ENCODE measurements around the gene RELN. TPM values are rescaled to one million over a fixed set of nuclear protein-coding genes. Genes with fewer than 3 reads are reported as not detected.

The RELN gene
- total RNA-seq, 1 experiment from 2014 or later = 0.20 TPM

DNA sequence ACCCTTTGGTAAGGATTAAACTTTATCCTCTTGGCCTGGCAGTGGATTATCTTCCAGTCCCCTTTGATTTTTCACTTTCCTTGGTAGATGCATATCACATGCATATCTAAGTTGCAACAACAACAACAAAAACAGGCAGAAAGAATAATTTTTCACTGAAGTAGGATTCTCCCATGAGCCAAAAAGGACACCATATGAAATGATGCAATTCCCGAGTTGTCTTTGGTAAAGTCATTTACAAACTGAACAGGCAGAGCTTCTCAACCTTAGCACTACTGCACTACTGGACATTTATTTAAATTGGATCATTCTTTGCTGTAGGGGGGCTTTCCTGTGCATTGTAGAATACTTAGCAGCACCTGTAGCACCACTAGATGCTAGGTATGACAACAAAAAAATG lies 195.0 kb downstream of the RELN start (continued):
- TF ChIP-seq ZNF138 (CRISPR knock-in tag; conservative IDR thresholded peaks at IDR 0.05) = no peak
- no peak for TF ChIP-seq FOXJ3 (CRISPR knock-in tag; IDR thresholded peaks at IDR 0.05; ENCODE audit: borderline replicate concordance)
- TF ChIP-seq, protein P1, sequence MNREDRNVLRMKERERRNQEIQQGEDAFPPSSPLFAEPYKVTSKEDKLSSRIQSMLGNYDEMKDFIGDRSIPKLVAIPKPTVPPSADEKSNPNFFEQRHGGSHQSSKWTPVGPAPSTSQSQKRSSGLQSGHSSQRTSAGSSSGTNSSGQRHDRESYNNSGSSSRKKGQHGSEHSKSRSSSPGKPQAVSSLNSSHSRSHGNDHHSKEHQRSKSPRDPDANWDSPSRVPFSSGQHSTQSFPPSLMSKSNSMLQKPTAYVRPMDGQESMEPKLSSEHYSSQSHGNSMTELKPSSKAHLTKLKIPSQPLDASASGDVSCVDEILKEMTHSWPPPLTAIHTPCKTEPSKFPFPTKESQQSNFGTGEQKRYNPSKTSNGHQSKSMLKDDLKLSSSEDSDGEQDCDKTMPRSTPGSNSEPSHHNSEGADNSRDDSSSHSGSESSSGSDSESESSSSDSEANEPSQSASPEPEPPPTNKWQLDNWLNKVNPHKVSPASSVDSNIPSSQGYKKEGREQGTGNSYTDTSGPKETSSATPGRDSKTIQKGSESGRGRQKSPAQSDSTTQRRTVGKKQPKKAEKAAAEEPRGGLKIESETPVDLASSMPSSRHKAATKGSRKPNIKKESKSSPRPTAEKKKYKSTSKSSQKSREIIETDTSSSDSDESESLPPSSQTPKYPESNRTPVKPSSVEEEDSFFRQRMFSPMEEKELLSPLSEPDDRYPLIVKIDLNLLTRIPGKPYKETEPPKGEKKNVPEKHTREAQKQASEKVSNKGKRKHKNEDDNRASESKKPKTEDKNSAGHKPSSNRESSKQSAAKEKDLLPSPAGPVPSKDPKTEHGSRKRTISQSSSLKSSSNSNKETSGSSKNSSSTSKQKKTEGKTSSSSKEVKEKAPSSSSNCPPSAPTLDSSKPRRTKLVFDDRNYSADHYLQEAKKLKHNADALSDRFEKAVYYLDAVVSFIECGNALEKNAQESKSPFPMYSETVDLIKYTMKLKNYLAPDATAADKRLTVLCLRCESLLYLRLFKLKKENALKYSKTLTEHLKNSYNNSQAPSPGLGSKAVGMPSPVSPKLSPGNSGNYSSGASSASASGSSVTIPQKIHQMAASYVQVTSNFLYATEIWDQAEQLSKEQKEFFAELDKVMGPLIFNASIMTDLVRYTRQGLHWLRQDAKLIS (CRISPR knock-in tag; IDR thresholded peaks at IDR 0.05; ENCODE audit: borderline replicate concordance) = no peak
- TF ChIP-seq, protein P2, sequence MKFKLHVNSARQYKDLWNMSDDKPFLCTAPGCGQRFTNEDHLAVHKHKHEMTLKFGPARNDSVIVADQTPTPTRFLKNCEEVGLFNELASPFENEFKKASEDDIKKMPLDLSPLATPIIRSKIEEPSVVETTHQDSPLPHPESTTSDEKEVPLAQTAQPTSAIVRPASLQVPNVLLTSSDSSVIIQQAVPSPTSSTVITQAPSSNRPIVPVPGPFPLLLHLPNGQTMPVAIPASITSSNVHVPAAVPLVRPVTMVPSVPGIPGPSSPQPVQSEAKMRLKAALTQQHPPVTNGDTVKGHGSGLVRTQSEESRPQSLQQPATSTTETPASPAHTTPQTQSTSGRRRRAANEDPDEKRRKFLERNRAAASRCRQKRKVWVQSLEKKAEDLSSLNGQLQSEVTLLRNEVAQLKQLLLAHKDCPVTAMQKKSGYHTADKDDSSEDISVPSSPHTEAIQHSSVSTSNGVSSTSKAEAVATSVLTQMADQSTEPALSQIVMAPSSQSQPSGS (CRISPR knock-in tag; IDR thresholded peaks at IDR 0.05; ENCODE audit: borderline replicate concordance, low read depth) = no peak
- no peak for TF ChIP-seq NFE2L1 (CRISPR knock-in tag; IDR thresholded peaks at IDR 0.05)
- no peak for TF ChIP-seq FOXK1 (CRISPR knock-in tag; IDR thresholded peaks at IDR 0.05)
- no peak for TF ChIP-seq ZNF232 (CRISPR knock-in tag; IDR thresholded peaks at IDR 0.05)
- no peak for TF ChIP-seq SMAD3 (CRISPR knock-in tag; IDR thresholded peaks at IDR 0.05; ENCODE audit: borderline replicate concordance)
- TF ChIP-seq ELF4 (CRISPR knock-in tag; IDR thresholded peaks at IDR 0.05; ENCODE audit: low read depth) = no peak
- no peak for TF ChIP-seq CBFB (CRISPR knock-in tag; IDR thresholded peaks at IDR 0.05; ENCODE audit: low read depth)
- TF ChIP-seq, protein P3, sequence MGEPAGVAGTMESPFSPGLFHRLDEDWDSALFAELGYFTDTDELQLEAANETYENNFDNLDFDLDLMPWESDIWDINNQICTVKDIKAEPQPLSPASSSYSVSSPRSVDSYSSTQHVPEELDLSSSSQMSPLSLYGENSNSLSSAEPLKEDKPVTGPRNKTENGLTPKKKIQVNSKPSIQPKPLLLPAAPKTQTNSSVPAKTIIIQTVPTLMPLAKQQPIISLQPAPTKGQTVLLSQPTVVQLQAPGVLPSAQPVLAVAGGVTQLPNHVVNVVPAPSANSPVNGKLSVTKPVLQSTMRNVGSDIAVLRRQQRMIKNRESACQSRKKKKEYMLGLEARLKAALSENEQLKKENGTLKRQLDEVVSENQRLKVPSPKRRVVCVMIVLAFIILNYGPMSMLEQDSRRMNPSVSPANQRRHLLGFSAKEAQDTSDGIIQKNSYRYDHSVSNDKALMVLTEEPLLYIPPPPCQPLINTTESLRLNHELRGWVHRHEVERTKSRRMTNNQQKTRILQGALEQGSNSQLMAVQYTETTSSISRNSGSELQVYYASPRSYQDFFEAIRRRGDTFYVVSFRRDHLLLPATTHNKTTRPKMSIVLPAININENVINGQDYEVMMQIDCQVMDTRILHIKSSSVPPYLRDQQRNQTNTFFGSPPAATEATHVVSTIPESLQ (CRISPR knock-in tag; IDR thresholded peaks at IDR 0.05) = no peak

DNA sequence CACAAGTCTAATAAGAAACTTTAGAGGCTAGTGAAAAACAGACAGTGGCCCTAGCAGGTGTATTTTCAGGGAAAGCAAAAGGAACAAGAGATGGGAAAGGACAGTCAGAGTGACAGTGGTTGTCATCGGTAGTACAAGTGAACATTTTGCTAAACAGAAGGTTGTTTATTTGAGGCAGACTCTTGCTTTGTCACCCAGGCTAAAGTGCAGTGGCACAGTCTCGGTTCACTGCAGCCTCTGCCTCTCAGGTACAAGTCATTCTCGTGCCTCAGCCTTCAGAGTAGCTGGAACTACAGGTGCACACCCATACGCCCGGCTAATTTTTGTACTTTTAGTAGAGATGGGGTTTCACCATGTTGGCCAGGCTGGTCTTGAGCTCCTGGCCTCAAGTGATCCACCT lies 195.8 kb downstream of the RELN start:
- H3K36me3 Mint-ChIP-seq = no peaks in the 10 kb centered on the region
- no peak overlapping the region for H3K4me3 Mint-ChIP-seq
- TF ChIP-seq, protein P4, sequence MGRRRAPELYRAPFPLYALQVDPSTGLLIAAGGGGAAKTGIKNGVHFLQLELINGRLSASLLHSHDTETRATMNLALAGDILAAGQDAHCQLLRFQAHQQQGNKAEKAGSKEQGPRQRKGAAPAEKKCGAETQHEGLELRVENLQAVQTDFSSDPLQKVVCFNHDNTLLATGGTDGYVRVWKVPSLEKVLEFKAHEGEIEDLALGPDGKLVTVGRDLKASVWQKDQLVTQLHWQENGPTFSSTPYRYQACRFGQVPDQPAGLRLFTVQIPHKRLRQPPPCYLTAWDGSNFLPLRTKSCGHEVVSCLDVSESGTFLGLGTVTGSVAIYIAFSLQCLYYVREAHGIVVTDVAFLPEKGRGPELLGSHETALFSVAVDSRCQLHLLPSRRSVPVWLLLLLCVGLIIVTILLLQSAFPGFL (CRISPR knock-in tag; IDR thresholded peaks at IDR 0.05; ENCODE audit: borderline replicate concordance) = no peak
- TF ChIP-seq, protein P5, sequence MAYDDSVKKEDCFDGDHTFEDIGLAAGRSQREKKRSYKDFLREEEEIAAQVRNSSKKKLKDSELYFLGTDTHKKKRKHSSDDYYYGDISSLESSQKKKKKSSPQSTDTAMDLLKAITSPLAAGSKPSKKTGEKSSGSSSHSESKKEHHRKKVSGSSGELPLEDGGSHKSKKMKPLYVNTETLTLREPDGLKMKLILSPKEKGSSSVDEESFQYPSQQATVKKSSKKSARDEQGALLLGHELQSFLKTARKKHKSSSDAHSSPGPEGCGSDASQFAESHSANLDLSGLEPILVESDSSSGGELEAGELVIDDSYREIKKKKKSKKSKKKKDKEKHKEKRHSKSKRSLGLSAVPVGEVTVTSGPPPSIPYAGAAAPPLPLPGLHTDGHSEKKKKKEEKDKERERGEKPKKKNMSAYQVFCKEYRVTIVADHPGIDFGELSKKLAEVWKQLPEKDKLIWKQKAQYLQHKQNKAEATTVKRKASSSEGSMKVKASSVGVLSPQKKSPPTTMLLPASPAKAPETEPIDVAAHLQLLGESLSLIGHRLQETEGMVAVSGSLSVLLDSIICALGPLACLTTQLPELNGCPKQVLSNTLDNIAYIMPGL (CRISPR knock-in tag; IDR thresholded peaks at IDR 0.05) = no peak
- TF ChIP-seq ZNF416 (CRISPR knock-in tag; IDR thresholded peaks at IDR 0.05) (no peak), FOXP1 (CRISPR knock-in tag; IDR thresholded peaks at IDR 0.05; ENCODE audit: borderline replicate concordance) (no peak), MXD4 (CRISPR knock-in tag; IDR thresholded peaks at IDR 0.05; ENCODE audit: borderline replicate concordance) (no peak), NR1H2 (CRISPR knock-in tag; IDR thresholded peaks at IDR 0.05) (no peak), OVOL2 (CRISPR knock-in tag; IDR thresholded peaks at IDR 0.05; ENCODE audit: borderline replicate concordance) (no peak), GRHL2 (CRISPR knock-in tag; IDR thresholded peaks at IDR 0.05; ENCODE audit: insufficient replicate concordance, severe bottlenecking) (no peak), ZNF219 (CRISPR knock-in tag; IDR thresholded peaks at IDR 0.05; ENCODE audit: borderline replicate concordance) (no peak), FOXK1 (CRISPR knock-in tag; IDR thresholded peaks at IDR 0.05) (no peak), TEAD1 (CRISPR knock-in tag; IDR thresholded peaks at IDR 0.05) (no peak)
- TF ChIP-seq, protein P6, sequence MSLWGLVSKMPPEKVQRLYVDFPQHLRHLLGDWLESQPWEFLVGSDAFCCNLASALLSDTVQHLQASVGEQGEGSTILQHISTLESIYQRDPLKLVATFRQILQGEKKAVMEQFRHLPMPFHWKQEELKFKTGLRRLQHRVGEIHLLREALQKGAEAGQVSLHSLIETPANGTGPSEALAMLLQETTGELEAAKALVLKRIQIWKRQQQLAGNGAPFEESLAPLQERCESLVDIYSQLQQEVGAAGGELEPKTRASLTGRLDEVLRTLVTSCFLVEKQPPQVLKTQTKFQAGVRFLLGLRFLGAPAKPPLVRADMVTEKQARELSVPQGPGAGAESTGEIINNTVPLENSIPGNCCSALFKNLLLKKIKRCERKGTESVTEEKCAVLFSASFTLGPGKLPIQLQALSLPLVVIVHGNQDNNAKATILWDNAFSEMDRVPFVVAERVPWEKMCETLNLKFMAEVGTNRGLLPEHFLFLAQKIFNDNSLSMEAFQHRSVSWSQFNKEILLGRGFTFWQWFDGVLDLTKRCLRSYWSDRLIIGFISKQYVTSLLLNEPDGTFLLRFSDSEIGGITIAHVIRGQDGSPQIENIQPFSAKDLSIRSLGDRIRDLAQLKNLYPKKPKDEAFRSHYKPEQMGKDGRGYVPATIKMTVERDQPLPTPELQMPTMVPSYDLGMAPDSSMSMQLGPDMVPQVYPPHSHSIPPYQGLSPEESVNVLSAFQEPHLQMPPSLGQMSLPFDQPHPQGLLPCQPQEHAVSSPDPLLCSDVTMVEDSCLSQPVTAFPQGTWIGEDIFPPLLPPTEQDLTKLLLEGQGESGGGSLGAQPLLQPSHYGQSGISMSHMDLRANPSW (CRISPR knock-in tag; conservative IDR thresholded peaks at IDR 0.05; ENCODE audit: low read depth) = no peak
- TF ChIP-seq, protein P7, sequence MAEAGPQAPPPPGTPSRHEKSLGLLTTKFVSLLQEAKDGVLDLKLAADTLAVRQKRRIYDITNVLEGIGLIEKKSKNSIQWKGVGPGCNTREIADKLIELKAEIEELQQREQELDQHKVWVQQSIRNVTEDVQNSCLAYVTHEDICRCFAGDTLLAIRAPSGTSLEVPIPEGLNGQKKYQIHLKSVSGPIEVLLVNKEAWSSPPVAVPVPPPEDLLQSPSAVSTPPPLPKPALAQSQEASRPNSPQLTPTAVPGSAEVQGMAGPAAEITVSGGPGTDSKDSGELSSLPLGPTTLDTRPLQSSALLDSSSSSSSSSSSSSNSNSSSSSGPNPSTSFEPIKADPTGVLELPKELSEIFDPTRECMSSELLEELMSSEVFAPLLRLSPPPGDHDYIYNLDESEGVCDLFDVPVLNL (CRISPR knock-in tag; IDR thresholded peaks at IDR 0.05; ENCODE audit: borderline replicate concordance, low read depth) = no peak

More for the DNA sequence above, 195.8 kb downstream of the RELN start:
- ChIA-PET POLR2A (no interaction called here), CTCF (no interaction called here)
- ATAC-seq (no peak), DNase-seq (ENCODE audit: low spot score) (no peak)
- peaks cover 6% of the 10 kb centered on the region; the same call in 1 of the 2 replicates for H3K27me3 Mint-ChIP-seq (ENCODE audit: low read depth)
- no peak overlapping the region for H3K27ac Mint-ChIP-seq
- H3K9me3 Mint-ChIP-seq = peaks cover 5% of the 10 kb centered on the region
- H3K4me1 Mint-ChIP-seq = peaks cover 8% of the 10 kb centered on the region
